Sigmoid colon (tissue), 4 donors: Measurements from ENCODE around the gene ANKEF1.

Experiments
- CTCF ChIP-seq, 4 experiments: fragments of 450-650 bp in 3 of 4; fragments of 200-600 bp in 1 of 4; IDR thresholded peaks; one replicate each; pipeline ENCODE4 v1.5.1; 2016 to 2019; ENCODE audit warnings: antibody characterized with exemption in 4 of 4, mild to moderate bottlenecking in 3 of 4, moderate library complexity in 2 of 4
- EP300 ChIP-seq, 4 donors: sonication (generic); formaldehyde crosslinking; IDR thresholded peaks; one replicate each; pipeline ENCODE4 v1.6.1; 2017; ENCODE audit warnings: antibody characterized with exemption in 4 of 4
- POLR2A ChIP-seq, 2 donors: fragments of 450-650 bp; IDR thresholded peaks; one replicate each; pipeline ENCODE4 v1.6.1; 2016; ENCODE audit warnings: antibody characterized with exemption in 2 of 2, mild to moderate bottlenecking in 2 of 2, moderate library complexity in 2 of 2

GRCh38 chr20:9985773-9986172 is 49.0 kb upstream of the ANKEF1 start:
- TF ChIP-seq CTCF (IDR thresholded peaks at IDR 0.05), result no peak
- TF ChIP-seq POLR2A (IDR thresholded peaks at IDR 0.05), result no peak
- no peak for TF ChIP-seq EP300 (IDR thresholded peaks at IDR 0.05)
